DMS53 treated with DMSO at 0.1 percent for 48 hours (cell line): ENCODE results near the gene CACNB4.
A peak's percentile ranks its signal among the peaks of the same experiment; 100 is the strongest.

ENCODE experiments used
- DNase-seq: peaks from one replicate; lab custom pipeline; 2025; ENCODE audit not compliant: unreplicated experiment; lab: John Stamatoyannopoulos, UW

CACNB4 gene

DNA sequence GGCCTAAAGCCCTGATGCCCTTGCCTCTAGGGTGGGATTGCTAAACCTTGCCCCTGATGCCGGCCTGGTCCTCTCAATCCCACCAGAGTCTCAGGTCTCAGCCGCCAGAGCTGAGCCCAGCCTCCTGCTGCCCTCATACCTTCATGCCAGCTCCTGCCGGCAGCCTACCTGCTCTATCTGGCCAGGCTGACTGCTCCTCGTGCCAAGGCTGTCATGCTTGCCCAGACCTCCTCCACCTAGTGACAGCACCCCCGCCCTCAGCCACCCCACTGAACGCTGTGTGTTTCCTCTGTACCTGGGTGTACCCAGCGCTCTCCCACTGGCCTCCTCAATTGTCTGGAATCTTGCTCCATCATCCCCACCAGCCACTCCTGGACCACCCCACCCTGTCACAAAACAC, 120.1 kb downstream of the CACNB4 start:
- DNase-seq: no peak

- no peak for DNase-seq
Observed at GRCh38 chr2:151977631-151978030, 121.2 kb downstream of the CACNB4 start.

DNA sequence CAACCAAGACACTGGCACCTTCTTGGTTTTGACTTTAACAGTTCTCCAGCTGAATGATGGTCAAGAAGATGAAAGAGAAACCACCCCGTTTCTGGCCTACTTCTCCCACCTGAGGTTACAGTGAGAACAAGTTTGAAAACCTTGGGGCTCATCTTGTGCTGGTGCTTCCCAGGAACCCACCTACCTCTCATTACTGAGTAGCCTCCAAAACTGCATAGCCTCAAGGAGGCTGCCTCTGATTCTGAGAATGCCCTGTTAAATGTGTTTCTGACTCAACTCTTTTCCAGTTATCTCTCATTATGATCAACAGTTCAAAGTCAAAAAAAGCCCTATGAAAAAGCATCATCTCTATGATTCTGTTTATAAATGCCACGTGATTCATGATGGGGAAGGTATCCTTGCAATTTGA, 121.9 kb downstream of the CACNB4 start:
- no peak for DNase-seq

- DNase-seq: no peak
Observed at GRCh38 chr2:151975460-151976414, 123.1 kb downstream of the CACNB4 start.

DNA sequence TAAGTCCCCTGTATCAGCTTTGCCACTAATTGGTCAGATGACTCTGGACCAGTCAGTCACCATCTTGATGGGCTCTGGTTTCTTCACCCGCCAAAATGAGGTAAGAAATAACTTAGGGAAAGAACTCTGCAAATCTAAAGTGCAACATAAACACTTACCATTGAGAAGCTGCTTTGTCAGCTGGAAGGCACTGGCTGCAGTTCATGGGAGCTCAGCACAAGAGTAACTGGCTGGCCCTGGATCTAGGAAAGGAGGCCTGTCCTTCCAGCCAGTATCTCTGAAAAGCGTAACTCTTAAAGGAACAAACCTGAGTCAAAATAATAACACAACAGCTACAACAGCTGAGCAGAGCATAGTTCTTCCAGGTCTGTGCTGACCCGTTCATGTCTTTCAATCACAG, 123.9 kb downstream of the CACNB4 start:
- no peak for DNase-seq

DNA sequence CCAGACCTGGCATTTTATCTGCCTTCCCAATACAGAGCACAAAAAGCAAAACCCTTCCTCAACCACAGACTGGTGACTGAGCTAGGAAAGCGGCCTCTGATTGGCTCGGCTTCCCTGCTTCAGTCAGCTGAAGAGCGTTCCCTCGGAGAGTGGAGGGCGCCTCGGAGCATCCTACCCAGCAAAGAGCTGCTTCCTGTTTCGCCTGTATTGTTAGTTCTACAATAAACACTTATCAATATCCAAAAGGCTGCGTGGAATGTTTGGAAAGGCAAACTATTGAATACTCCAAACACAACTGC, 125.0 kb downstream of the CACNB4 start:
- peak; percentile 22 for DNase-seq

DNA sequence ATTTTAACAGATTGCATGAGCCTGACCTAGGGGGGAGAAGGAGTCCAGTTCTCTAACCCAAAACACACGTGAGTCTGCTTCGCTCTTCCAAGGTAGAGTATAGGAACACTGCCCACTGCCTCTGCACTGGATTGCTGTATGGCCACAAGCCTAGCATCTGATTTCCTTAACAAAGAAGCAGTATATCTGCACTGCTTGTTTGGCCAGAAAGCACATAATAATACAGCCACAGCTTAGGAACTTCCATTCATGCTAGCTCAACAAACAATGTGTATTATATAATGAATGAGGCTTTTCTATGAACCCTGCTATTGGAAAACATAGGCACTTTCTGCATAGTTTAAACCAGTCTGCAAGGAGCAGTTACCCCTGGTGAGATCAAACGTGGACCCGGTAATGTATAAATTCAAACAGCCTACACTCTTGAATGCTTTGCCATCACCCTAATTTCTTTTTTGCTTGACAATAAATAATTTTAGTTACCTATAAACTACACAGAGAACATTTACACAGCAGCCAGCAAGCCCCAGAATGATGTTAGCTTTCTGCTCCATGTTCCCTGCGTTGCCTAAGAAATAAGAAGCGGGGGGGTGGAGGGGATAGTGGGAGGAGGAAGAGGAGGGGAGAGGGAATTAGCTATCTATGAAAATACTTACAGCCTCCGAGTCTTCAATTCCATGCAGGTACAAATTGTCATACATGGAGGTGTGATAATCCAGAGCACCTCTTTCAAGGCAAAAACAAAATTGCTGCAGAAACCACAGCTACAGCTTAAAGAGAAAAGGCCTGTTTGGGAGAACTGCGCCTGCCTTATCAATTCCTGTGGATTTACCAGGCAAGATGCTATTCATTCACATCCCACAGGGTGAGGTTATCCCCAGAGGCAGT, 125.6 kb downstream of the CACNB4 start:
- DNase-seq: no peak

- DNase-seq: no peak
Observed at GRCh38 chr2:151972241-151973012, 126.4 kb downstream of the CACNB4 start.

- no peak for DNase-seq
Observed at GRCh38 chr2:151971301-151972051, 127.4 kb downstream of the CACNB4 start.

- no peak for DNase-seq
Observed at GRCh38 chr2:151968770-151969470, 129.9 kb downstream of the CACNB4 start.

DNA sequence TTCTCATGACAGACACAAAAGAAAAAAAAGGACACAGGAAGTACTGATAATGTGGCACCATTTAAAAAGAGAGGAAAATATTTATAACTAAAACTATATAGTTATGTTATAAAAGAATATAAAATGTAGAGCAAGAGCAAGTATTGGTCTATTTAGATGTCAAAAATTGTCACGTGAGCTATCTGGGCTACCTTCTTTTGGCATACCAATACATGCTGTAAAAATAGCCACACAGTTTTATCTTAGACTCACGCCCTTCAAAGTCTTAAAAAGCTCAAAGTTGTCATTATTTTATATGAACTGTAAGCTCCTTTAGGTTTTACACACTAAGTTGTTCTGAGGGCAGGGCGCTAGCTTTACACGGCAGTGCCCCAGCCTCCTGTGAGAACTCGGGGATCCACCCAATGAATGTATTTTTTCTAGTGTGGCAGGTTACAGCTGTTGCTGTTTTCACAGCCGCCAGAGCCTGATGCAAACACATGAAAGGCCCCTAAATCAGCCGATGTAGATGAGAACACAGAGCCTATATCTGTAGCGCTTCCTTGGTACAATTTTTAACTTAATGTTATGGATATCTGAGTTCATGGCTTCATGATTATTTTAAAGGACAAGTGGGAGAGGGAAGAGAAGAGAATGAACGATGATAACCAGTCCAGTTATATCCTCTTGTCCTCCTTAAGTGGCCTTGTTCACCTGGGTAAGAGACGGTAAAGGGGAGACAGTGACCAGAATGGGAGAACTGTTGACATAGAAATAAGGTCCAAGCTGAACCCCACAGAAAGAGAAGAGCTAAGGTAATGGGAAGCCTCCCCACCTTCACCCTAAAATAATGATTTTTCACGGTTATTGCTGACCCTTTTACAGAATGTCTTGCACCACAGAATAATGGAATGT, 130.8 kb downstream of the CACNB4 start:
- DNase-seq: no peak

GRCh38 chr2:151965884-151966283, 133.0 kb downstream of the CACNB4 start:
- DNase-seq: no peak

- DNase-seq: no peak
Observed at GRCh38 chr2:151961558-151961957, 137.3 kb downstream of the CACNB4 start.

DNA sequence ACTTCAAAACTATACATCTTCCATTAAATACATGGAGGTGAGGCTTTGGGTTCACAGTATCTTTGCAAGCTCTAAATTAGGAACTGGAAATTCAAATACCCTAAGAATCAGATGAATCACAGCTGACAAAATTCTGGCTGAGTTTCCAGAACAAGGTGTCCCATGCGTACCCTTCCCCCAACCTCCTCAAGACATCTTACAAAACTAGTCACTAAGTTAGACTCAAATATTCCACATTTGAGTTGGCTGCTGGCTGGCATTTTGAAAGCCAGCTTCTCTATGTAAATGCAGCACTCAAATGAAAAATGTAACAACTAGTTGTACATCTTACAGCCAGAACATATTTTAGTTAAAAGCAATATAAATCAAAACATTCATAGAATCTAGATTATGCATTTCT, 139.6 kb downstream of the CACNB4 start:
- no peak for DNase-seq

- no peak for DNase-seq
Observed at GRCh38 chr2:151953467-151953866, 145.4 kb downstream of the CACNB4 start.

- no peak for DNase-seq
Observed at GRCh38 chr2:151952691-151953456, 146.0 kb downstream of the CACNB4 start.

DNA sequence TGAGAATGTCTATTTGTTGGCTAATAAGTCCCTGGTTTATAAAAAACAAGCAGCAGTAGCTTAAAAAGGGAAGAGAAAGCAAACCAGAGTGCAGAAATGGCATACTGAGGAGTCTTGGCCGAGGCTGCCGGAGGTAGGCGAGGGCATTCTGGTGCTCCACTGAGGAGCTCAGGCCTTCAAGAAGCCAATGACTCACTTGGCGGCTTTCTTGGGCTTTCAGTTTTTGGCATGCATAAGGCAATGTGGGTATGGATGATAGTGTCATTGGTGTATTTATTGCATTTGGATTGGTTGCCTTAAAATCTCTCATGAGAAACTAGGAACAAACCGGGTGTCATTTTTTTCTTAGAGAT, 151.1 kb downstream of the CACNB4 start:
- no peak for DNase-seq
